H54 (cell line): ENCODE measurements around the gene URI1.
"Not testable (repeated sequence)": the region's sequence is repeated elsewhere in the genome, so short reads cannot be mapped to it uniquely, and the experiment has no call there.

Experiments used
- DNase-seq: peaks from one replicate; pipeline ENCODE4 v3.0.0; 2011; ENCODE audit warnings: low spot score, mixed read lengths; ENCODE audit not compliant: insufficient read length
- FAIRE-seq: peaks from 3 replicates; lab custom pipeline; 2011; peaks lifted over from hg19 to GRCh38; lab: Jason Lieb, UNC
- POLR2A ChIP-seq: IDR thresholded peaks from 2 replicates; pipeline ENCODE4 v1.6.1; 2011; ENCODE audit warnings: low read depth, mild to moderate bottlenecking, low read length

The URI1 gene, protein sequence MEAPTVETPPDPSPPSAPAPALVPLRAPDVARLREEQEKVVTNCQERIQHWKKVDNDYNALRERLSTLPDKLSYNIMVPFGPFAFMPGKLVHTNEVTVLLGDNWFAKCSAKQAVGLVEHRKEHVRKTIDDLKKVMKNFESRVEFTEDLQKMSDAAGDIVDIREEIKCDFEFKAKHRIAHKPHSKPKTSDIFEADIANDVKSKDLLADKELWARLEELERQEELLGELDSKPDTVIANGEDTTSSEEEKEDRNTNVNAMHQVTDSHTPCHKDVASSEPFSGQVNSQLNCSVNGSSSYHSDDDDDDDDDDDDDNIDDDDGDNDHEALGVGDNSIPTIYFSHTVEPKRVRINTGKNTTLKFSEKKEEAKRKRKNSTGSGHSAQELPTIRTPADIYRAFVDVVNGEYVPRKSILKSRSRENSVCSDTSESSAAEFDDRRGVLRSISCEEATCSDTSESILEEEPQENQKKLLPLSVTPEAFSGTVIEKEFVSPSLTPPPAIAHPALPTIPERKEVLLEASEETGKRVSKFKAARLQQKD

DNA sequence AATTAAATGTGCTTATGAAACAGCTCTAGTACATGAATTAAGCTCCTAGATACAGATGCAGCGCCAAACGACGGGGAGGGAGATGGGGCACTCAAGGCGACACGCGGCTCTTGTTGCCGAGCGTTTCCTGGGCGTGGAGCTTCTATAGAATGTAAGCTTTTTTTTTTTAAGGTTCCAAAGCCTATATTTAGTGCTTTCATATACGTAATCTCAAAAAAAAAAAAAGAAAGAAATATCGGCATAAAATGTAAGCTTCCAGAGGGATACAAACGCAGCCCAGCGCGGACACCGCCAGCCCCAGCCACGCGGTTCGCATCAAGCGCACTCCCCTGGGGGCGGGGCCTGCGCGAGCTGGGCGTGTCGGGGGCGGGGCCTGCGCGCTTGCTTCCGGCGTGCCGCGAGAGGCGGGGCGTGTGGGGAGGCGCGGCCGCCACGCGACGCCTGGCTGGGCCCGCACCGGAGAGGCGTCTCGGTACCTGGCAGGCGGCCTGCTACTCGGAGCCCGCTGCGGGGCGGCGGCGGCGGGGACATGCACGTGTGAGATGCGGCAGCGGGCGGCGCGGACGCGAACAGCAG lies at the start of gene URI1:
TSS of gene URI1 (plus strand) at position 412 of the 576 bp plus-strand sequence. CDS start 309 bp downstream, outside the sequence.
- peak; percentile 23 for FAIRE-seq
- peak; percentile 93 for TF ChIP-seq POLR2A
- peak; percentile 93 for DNase-seq

DNA sequence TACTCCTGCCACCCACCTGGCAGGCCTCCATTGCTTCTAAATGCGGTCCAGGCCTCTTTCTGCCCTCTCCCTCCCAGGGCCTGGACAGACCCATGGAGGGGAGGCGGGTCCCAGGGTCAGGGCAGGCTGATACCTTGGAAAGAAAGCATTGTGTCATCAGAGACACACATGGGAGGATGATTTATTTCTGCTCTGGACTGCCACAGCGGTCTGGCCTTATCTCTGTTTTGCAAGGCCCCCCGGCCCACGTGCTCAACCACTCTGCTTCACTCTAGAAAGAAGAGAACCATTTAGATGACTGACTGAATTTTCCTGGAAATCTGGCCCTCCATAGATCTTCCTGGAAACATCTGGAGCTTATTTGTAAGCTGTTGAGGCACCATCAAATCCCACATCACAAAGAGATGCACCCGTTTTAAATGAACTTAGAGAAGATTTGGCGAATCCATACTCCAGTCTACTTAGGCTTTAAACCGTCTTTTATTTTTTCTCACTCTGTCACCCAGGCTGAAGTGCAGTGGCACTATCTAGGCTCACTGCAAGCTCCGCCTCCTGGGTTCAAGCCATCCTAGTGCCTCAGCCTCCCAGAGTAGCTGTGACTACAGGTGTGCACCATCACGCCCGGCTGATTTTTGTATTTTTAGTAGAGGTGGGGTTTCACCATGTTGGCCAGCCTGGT lies 48.3 kb upstream of the URI1 start:
- DNase-seq: no peak
- TF ChIP-seq POLR2A: no peak
- no peak for FAIRE-seq

DNA sequence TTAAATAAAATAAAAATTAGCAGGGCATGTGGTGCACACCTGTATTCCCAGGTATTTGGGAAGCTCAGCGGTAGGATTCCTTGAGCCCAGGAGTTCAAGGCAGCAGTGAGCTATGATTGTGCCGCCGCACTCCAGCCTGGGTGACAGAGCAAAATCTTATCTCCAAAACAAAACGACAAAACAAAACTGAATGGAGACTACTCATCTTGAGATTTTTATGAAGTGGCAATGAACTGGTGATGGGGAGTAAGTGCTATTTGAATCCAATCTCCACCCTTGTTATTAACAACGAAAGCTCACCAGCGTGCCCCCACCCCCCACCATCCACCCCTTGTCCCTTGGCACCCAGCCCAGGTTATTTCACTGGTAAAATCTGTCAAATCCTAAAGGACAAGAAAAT lies 45.2 kb upstream of the URI1 start:
- no peak for DNase-seq
- TF ChIP-seq POLR2A: no peak
- no peak for FAIRE-seq

DNA sequence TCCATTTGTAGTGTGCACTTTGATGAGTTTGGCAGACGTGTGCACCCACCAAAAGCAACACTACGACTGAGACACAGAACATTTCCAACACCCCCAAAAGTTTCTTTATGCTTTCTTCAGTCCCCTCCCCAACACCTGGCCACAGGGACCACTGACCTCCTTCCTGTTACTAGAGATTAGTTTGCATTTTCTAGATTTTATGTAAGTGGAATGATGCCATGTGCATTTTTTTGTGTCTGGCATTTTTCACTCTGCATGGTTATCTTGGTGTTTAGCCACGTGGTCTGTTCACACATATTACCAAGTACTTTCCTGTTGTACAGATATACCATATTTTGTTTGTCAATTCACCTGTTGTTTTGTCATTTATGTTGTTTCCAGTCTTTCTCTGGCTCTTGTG lies 44.6 kb upstream of the URI1 start:
- DNase-seq (no peak), FAIRE-seq (no peak)
- no peak for TF ChIP-seq POLR2A

DNA sequence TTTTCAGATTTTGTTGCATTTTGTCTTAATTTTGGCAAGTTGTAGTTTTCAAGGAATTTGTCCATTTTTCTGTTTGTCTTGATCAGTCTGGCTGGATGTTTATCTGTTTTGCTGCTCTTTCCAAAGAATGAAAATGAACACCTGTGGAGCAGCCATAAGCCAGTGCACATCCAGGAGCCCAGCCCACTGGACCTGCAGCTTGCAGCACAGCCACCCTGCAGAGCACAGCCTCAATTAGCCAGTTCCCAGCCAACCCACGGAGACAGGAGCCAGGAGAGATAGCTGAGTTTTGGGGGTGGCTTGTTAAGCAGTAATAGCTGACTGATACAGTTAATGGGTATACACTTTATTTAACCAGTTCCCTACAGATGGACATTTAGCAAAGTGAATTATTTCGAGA lies 38.0 kb upstream of the URI1 start:
- no peak for TF ChIP-seq POLR2A
- no peak for DNase-seq
- FAIRE-seq: no peak

DNA sequence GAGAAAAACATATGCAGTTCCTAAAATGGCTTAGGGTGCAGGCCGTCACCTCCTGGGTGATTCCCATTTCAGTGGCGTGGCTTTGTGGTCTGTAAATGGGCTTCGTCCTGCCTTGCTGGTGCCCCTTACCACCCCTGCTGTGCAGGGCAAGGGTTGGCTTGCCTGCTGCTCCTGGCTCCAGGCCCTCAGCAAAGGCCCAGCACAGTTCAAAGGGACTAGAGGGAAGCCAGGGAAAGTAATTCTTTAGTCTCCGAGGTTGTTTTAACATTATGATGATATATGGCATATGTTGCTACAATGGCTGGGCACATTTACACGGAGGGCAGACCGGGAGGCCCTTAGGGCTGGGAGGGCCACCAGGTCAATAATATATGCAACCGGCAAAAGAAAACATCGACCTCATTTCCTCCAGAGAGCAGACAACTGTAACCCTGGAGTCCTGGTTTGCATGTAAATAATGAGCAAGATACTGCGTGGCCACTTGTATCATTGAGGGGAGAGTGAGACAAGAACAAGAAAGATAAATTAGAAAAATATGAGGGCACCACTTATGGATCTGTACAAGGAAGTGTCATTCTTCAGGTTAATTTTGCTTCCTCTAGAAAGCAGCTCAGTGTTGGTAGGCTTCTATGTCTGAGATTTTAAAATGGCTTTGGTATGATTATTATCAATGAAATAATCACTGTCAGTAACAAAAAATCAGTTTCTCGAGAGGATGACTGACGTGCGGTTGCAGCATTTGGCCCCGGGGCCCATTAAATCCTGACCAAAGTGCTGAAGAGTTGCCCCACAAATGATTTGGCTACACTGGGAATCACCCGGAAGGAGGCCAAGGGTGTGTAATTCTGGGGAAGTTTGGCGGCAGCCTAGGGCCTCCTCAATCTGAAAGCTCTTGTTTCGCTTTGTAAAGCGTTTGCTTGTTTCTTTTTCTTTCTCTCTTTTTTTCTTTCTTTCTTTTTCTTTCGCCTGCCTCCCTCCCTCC lies 32.8 kb upstream of the URI1 start:
- no peak for TF ChIP-seq POLR2A
- no peak for DNase-seq
- FAIRE-seq: no peak

DNA sequence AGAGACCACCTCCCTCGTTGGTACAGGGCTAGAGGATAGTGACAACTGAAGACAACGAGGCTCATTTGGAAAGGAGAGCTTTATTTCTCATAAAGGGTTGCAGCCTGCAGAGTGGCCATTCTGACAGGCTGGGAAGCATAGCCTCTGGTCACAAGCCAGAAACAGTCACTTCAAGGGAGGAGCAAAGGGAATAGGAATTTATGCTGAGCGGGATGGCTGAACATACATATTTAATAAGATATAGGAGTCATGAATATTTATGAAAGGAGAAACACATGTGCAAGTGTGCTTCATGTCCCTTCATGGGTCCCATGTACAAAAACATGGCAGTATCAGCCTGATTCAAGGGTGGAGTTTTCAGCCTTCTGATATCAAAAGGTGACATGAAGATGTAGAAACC lies 27.1 kb upstream of the URI1 start:
- no peak for TF ChIP-seq POLR2A
- DNase-seq: no peak
- FAIRE-seq: no peak

DNA sequence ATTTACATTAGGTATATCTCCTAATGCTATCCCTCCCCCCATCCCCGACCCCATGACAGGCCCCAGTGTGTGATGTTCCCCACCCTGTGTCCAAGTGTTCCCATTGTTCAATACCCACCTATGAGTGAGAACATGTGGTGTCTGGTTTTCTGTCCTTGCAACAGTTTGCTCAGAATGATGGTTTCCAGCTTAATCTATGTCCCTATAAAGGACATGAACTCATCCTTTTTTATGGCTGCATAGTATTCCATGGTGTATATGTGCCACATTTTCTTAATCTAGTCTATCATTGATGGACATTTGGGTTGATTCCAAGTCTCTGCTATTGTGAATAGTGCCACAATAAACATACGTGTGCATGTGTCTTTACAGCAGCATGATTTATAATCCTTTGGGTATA lies 26.2 kb upstream of the URI1 start:
- not testable (repeated sequence) for DNase-seq, FAIRE-seq

DNA sequence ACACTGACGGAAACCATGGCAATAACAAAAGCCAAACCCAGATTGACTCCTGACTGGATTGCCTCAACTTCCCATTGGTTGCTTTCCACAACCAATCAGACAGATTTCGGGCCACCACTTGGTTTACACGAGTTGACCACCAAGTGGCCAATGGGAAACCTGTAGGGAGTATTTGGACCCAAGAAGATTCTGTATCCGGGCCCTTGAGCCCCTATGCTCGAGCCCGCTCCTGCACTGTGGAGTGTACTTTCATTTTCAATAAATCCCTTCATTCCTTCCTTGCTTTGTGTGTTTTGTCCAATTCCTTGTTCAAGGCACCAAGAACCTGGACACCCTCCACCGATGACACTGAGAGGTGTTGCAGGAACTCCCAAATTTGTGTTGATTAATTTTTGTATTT lies 24.1 kb upstream of the URI1 start:
- FAIRE-seq: no peak
- TF ChIP-seq POLR2A: no peak

DNA sequence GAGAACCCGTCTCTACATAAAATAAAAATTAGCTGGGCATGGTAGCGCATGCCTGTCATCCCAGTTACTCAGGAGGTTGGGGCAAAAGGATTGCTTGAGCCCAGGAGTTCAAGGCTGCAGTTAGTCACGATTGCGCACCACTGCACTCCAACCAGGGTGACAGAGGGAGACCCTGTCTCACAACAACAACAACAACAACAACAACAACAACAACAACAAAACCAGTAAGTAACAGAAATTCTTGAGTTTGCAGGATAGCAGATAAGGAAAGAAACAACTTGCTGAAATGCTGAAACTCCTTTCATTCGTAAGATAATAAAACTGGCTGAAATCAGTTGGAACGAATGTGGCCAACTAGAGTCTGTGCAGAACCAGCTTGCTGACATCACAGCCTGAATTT lies 23.1 kb upstream of the URI1 start:
- no peak for DNase-seq
- no peak for FAIRE-seq
- TF ChIP-seq POLR2A: no peak

More for the DNA sequence above, 24.1 kb upstream of the URI1 start:
- no peak for DNase-seq

DNA sequence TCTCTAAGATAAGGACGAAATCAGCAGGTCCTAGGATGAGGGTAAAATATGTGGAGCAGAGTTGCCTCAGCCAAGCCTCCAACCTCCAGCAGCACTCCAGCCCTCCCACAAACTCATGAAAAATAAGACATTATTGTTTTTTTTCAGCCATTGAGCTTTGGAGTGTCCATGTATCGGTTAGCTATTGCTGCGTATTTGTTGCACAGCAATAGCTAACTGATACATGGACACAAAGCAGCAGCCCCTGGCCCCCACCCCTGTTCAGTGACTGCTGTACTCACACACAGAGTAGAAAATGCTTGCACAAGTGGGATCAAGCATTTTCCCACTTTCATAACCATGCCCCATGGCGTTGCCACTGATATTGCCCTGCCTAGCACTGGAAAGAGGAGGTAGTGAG lies 19.1 kb upstream of the URI1 start:
- no peak for TF ChIP-seq POLR2A
- FAIRE-seq (no peak), DNase-seq (no peak)

DNA sequence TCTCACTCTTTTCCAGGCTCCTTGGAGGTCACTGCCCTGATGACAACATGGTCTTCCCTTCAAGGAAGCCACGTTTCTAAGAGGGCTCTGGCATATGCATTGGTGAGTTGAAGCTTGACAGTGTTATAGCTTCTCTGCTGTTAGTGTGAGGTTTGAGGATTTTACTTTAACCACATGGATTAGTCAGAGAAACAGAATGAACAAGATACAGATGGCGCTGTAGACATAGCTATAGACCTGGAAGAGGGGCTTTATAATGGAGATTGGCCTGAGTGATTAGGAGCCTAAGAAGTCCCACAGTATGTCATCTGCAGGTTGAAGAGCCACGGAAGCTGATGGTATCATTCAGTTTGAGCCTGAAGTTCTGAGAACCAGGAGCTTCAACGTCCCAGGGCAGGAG lies 18.4 kb upstream of the URI1 start:
- FAIRE-seq (no peak), DNase-seq (no peak)
- TF ChIP-seq POLR2A: no peak

DNA sequence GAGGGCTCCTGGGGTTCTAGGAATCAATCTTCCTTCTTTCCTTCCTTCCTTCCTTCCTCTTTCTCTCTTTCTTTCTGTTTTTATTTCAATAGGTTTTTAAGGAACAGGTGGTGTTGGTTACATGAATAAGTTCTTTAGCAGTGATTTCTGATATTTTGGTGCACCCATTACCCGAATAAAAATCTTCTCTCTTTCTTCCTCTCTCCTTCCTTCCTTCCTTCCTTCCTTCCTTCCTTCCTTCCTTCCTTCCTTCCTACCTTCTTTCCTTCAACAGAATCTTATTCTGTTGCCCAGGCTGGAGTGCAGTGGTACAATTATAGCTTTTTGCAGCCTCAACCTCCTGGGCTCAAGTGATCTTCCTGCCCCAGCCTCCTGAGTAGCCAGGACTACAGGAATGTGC lies 16.0 kb upstream of the URI1 start:
- no peak for FAIRE-seq
- no peak for TF ChIP-seq POLR2A

More for the DNA sequence above, 16.0 kb upstream of the URI1 start:
- DNase-seq: no peak
